Epithelial cell of proximal tubule (primary cell): ENCODE results near the gene NRN1L. TPM values are rescaled to one million over a fixed set of nuclear protein-coding genes. Genes with fewer than 3 reads are reported as not detected.

Experiments used
- DNase-seq: peaks from one replicate; pipeline ENCODE4 v3.0.0-alpha.2; 2011; ENCODE audit warnings: low read depth
- H3K4me3 ChIP-seq: 2 replicates; pipeline ENCODE4 v1.5.1; 2011; ENCODE audit warnings: low read depth, mild to moderate bottlenecking, low read length
- CTCF ChIP-seq: conservative IDR thresholded peaks from 2 replicates; pipeline ENCODE4 v1.5.1; 2012; ENCODE audit warnings: low read depth, mild to moderate bottlenecking, low read length
- total RNA-seq: library from RNA; depleted of rRNA; stranded (reverse); fragments of >200 nt; gene quantifications from 2 replicates; pipeline ENCODE4 v1.2.3, GENCODE V29; 2015

The NRN1L gene
- total RNA-seq, 1 donor from 2014 or later: 0.46 TPM

DNA sequence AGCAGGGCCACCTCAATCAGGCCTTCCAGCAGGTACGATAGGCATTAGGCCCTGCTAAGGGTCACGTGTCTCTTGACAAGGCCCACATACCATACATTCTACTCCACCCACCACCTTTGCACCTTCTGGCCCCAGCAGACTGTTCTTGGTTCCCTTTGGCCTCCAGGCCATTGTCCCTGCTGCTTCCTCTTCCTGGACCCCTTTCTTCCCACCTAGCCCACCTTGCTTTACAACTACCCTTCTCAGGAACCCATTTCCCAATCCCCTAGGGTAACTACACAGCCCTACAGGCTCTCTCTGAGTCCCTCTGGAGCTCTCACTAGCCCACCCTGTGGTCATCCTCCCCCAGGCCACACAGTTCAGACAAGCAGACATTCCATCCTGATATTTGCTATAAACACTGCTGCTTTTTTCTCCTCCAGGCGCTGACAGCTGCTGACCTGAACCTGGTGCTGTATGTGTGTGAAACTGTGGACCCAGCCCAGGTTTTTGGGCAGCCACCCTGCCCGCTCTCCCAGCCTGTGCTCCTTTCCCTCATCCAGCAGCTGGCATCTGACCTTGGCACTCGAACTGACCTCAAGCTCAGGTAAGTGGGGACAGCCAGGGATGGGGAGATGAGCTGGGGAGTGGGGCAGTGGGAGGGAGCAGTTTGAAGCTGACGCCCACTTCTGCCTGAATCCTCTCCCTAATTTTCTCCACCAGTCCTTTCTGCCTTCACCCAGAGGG is 1.4 kb upstream of the NRN1L start:
- H3K4me3 ChIP-seq: no peak overlapping the region
- no peak for DNase-seq
- no peak for TF ChIP-seq CTCF

- DNase-seq: no peak
- no peak overlapping the region for H3K4me3 ChIP-seq
- peak; percentile 91 for TF ChIP-seq CTCF
Observed at GRCh38 chr16:67883872-67884261, 818 bp upstream of the NRN1L start.

DNA sequence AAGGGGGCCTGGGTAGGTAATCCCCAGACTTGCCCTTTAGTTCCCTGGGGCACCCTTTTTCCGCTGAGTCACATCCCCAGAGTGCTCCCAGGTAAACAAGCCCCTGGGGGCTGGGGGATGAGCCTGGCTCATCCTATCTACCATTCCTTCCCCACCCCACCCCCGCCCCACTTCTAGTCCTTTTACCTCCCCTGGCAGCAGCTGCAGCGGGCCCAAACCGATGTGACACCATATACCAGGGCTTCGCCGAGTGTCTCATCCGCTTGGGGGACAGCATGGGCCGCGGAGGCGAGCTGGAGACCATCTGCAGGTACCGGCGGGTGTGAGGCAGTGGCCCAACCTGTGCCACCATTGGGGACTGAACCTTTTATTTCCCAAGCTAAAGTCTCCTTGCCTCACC is 860 bp downstream of the NRN1L start:
- DNase-seq: no peak
- H3K4me3 ChIP-seq: no peak overlapping the region
- no peak for TF ChIP-seq CTCF

GRCh38 chr16:67885976-67886375 is 1.3 kb downstream of the NRN1L start:
- H3K4me3 ChIP-seq: no peak overlapping the region
- no peak for DNase-seq
- TF ChIP-seq CTCF: no peak

DNA sequence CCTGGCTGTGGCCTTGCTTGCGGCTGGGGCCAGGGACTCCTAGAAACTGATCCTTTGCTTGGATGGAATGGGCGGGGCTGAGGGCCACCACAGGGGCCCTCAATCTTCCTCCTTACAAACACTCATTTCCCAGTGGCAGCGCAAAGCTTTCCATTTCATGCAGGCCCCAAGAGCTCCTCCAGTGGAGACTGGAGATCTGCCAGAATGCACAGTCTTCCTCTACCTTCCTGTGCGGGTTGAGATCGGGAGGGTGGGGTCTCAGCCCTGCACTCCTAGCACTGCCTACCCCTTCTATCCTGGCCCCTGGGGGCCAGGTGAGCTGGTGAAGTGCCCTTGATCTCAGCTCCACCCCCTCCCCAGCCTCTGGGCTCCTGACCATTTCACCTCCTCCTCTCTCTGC is 1.7 kb downstream of the NRN1L start:
- no peak for TF ChIP-seq CTCF
- no peak overlapping the region for H3K4me3 ChIP-seq
- DNase-seq: no peak

- no peak overlapping the region for H3K4me3 ChIP-seq
- no peak for TF ChIP-seq CTCF
- no peak for DNase-seq
Observed at GRCh38 chr16:67888331-67888730, 3.6 kb downstream of the NRN1L start.

GRCh38 chr16:67892375-67892774 is 7.7 kb downstream of the NRN1L start:
- no peak for TF ChIP-seq CTCF
- no peak for DNase-seq

More at GRCh38 chr16:67892375-67892774, 7.7 kb downstream of the NRN1L start:
- peak overlapping the region; percentile 56 for H3K4me3 ChIP-seq
